Panc1 (cell line): ENCODE measurements around the gene FH.

ENCODE experiments used
- POLR2AphosphoS5 ChIP-seq: IDR thresholded peaks from 2 replicates; pipeline ENCODE4 v1.6.1; 2012; ENCODE audit warnings: mild to moderate bottlenecking, low read depth, low read length, moderate library complexity
- TF ChIP-seq, protein P1 (sequence below): fragments of 450-650 bp; IDR thresholded peaks from 2 replicates; pipeline ENCODE4 v1.5.1; 2017; ENCODE audit warnings: mild to moderate bottlenecking

DNA sequence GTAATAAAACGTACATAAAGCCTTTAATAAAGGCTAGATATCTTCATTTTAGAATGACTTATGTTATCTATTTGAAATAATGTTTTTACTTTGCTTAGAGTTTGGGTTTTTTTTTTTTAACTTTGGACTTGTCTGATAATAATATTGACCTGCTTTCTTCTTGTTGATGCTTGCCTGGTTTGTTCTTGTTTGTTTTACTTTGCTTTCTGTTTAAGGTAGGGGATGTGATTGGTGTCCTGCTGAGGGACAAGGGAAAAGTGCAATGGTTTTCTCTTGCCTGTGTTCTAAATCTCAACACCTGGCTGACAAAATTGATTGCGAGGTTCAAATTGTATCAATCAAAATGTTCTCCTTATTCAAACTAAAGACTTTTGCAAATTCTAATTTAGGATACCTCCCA, 2.2 kb upstream of the FH start:
- TF ChIP-seq, protein P1, sequence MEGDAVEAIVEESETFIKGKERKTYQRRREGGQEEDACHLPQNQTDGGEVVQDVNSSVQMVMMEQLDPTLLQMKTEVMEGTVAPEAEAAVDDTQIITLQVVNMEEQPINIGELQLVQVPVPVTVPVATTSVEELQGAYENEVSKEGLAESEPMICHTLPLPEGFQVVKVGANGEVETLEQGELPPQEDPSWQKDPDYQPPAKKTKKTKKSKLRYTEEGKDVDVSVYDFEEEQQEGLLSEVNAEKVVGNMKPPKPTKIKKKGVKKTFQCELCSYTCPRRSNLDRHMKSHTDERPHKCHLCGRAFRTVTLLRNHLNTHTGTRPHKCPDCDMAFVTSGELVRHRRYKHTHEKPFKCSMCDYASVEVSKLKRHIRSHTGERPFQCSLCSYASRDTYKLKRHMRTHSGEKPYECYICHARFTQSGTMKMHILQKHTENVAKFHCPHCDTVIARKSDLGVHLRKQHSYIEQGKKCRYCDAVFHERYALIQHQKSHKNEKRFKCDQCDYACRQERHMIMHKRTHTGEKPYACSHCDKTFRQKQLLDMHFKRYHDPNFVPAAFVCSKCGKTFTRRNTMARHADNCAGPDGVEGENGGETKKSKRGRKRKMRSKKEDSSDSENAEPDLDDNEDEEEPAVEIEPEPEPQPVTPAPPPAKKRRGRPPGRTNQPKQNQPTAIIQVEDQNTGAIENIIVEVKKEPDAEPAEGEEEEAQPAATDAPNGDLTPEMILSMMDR, result no peak
- TF ChIP-seq POLR2AphosphoS5, result no peak
